Thymus (tissue), 11 donors: Measurements from ENCODE around the gene DIPK1C. TPM values are rescaled to one million over a fixed set of nuclear protein-coding genes. Genes with fewer than 3 reads are reported as not detected.
A peak's percentile ranks its signal among the peaks of the same experiment; 100 is the strongest.

ENCODE experiments used
- DNase-seq, 9 donors: peaks; one replicate each; pipeline ENCODE4 v3.0.0-alpha.2; 2013; ENCODE audit warnings: low spot score in 9 of 9, low read depth in 6 of 9, missing footprints in 1 of 9
- H3K27ac ChIP-seq, 2 donors: one replicate each; pipeline ENCODE4 v1.5.1; 2013; ENCODE audit warnings: control low read depth in 1 of 2, low read depth in 1 of 2, low read length in 1 of 2, mild to moderate bottlenecking in 1 of 2, moderate library complexity in 1 of 2
- H3K27me3 ChIP-seq, 2 donors: one replicate each; pipeline ENCODE4 v1.5.1; 2013; ENCODE audit warnings: low read length in 1 of 2; ENCODE audit not compliant: control insufficient read depth in 2 of 2, insufficient read depth in 1 of 2
- H3K36me3 ChIP-seq, 2 donors: one replicate each; pipeline ENCODE4 v1.5.1; 2013; ENCODE audit warnings: low read length in 1 of 2, mild to moderate bottlenecking in 1 of 2, moderate library complexity in 1 of 2; ENCODE audit not compliant: control insufficient read depth in 2 of 2, insufficient read depth in 2 of 2
- H3K4me1 ChIP-seq, 2 donors: one replicate each; pipeline ENCODE4 v1.5.1; 2013; ENCODE audit warnings: low read length in 2 of 2; ENCODE audit not compliant: control insufficient read depth in 2 of 2, insufficient read depth in 2 of 2
- H3K4me3 ChIP-seq, 2 donors: one replicate each; pipeline ENCODE4 v1.5.1; 2013; ENCODE audit warnings: low read length in 2 of 2, control low read depth in 1 of 2, mild to moderate bottlenecking in 1 of 2
- H3K9me3 ChIP-seq, 2 donors: one replicate each; pipeline ENCODE4 v1.5.1; 2013; ENCODE audit warnings: low read length in 1 of 2, mild to moderate bottlenecking in 1 of 2; ENCODE audit not compliant: control insufficient read depth in 2 of 2, insufficient read depth in 1 of 2
- WGBS: extraction: QIAGEN DNeasy Blood & Tissue Kit; methylation state at CpG from one replicate; pipeline ENCODE4 v1.1.7; 2013; 5-methylcytosine and 5-hydroxymethylcytosine counted together
- polyA plus RNA-seq: library from polyadenylated mRNA; stranded (reverse); fragments of 200-250 nt; gene quantifications from one replicate; pipeline ENCODE4 v1.2.3, GENCODE V29; 2013
- total RNA-seq: library from RNA; stranded (reverse); fragments of 120-200 nt; gene quantifications from one replicate; pipeline ENCODE4 v1.2.4, GENCODE V29; 2013
- donor health status: healthy.

DIPK1C gene
- total and polyA plus RNA-seq, 2 donors, result 0.42 to 26.4 TPM

DNA sequence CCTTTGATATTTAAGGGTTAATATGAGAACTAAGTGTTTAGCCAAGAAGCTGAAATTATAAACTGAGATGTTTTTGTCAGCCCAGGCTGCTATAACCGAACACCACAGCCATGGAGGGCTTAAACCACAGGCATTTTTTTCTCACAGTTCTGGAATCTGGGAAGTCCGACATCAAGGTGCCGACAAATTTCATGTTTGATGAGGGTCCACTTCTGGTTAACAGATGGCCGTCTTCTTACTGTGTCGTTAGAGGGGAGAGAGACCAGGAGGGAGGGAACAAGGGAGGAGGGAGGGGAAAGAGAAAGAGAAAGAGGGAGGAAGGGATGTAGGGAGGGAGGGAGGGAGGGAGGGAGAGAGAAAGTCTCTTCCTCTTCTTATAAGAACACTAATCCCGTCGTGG lies 32.6 kb upstream of the DIPK1C start:
- peaks cover 0 to 4% of the 10 kb centered on the region in 2 donors for H3K27me3 ChIP-seq
- H3K36me3 ChIP-seq, result no peaks in the 10 kb centered on the region
- WGBS, result 65% methylated on average over 7 of the region's 7 CpGs
- H3K9me3 ChIP-seq, result peaks cover 0 to 1% of the 10 kb centered on the region in 2 donors
- H3K4me1 ChIP-seq, result peaks cover 4 to 7% of the 10 kb centered on the region in 2 donors
- DNase-seq, result no peak
- no peak overlapping the region for H3K27ac ChIP-seq
- H3K4me3 ChIP-seq, result no peak overlapping the region

DNA sequence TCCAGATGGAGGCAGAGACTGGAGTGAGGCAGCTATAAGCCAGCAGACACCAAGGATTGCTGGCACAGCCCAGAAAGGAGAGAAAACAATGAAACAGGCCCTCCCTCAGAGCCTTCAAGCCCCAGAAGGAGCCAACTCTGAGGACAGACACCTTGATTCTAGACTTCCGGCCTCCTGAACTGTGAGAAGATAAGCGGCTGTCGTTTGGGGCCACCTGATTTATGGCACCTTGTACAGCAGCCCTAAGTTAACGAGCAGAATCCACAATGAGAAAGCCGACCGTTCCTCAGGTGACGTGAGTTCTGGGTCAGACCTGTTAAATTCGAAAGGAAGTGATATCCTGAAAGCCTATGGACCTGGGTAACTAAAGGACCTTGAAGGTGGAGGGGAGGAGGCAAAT lies 31.8 kb upstream of the DIPK1C start:
- Histone ChIP-seq H3K27me3 (peaks cover 0 to 4% of the 10 kb centered on the region in 2 donors), H3K4me3 (no peak overlapping the region), H3K4me1 (peaks cover 4 to 7% of the 10 kb centered on the region in 2 donors), H3K27ac (no peak overlapping the region), H3K9me3 (peaks cover 0 to 1% of the 10 kb centered on the region in 2 donors), H3K36me3 (no peaks in the 10 kb centered on the region)
- 92% methylated on average over 8 of the region's 8 CpGs for WGBS
- no peak for DNase-seq

DNA sequence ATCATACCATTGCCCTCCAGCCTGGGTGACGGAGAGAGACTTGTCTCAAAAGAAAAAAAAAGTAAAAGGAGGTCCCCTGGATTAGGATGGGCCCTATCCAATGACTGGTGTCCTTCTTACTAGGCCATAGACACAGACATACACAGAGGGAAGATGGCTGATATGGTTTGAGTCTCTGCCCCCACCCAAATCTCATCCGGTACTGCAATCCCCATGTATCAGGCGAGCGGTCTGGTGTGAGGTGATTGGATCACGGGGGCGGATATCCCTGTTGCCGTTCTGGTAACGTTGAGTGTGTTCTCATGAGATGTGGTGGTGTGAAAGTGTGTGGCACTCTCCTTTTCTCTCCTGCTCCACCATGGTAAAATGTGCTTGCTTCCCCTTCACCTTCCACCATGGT lies 31.2 kb upstream of the DIPK1C start:
- Histone ChIP-seq H3K4me1 (peaks cover 4 to 7% of the 10 kb centered on the region in 2 donors), H3K27me3 (peaks cover 0 to 4% of the 10 kb centered on the region in 2 donors), H3K9me3 (peaks cover 0 to 1% of the 10 kb centered on the region in 2 donors), H3K4me3 (no peak overlapping the region), H3K27ac (no peak overlapping the region), H3K36me3 (no peaks in the 10 kb centered on the region)
- DNase-seq, result no peak
- 96% methylated on average over 8 of the region's 8 CpGs for WGBS

DNA sequence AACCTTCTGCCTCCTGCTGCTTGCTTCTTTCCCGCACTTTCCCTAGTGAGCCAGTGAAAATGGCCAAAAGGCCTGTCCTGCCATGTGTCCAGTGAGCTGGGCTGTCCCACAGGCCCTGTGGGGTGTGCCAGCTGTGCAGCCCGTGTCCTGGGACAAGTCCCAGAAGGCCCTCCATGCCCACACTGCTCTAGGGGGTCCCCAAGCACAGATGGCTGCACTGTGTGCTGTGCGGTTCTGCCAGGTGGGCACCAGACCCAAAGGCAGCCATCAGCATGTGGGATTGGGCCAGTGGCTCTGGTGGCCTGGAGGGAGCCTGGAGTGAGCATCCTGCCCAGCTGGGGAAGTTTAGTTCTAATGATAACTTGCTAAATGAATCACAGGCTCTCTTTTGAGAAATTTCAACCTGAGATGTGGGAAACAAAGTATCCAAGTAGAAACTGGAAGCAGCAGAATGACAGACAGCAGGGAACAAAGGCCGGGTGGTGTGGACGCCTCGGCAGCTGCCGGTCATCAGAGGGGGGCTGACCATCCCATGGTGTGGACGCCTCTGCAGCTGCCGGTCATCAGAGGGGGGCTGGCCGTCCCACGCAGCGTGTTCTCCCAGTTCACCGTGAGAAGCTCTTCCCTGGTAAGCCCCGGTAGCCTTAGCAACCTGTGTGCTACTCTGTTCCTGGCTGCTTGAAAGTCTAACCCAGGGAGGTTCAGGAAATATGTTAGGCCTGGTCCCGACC lies 29.2 kb upstream of the DIPK1C start:
- no peak for DNase-seq
- H3K9me3 ChIP-seq, result no peaks in the 10 kb centered on the region
- H3K27me3 ChIP-seq, result peaks cover 0 to 4% of the 10 kb centered on the region in 2 donors
- no peaks in the 10 kb centered on the region for H3K36me3 ChIP-seq
- peaks cover 4 to 7% of the 10 kb centered on the region in 2 donors for H3K4me1 ChIP-seq
- 94% methylated on average over 15 of the region's 15 CpGs for WGBS
- H3K27ac ChIP-seq, result peak overlapping the region in 1 of 2 donors; percentile 84
- H3K4me3 ChIP-seq, result no peak overlapping the region

DNA sequence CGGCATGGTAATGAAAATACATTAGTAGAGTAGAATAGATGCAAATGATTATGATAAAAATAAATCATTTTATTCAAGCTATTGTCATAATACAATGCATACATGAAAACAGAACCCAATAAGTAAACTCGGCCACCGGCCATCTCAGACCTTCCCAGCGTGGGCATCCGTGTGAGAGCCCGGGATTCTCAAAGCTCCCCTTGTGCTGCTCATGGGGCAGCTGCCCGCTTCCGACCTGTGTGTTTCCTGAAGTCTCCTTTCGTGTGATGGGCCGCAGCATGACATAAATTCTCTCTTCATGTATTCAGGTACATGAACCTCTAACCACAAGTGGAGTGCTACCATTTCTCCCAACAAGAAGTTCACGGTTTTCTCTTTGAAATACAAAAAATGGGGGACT lies 25.6 kb upstream of the DIPK1C start:
- no peak overlapping the region for H3K27ac ChIP-seq
- DNase-seq, result no peak
- H3K9me3 ChIP-seq, result no peaks in the 10 kb centered on the region
- H3K27me3 ChIP-seq, result peaks cover 0 to 4% of the 10 kb centered on the region in 2 donors
- H3K4me3 ChIP-seq, result no peak overlapping the region
- H3K4me1 ChIP-seq, result peaks cover 4 to 7% of the 10 kb centered on the region in 2 donors
- no peaks in the 10 kb centered on the region for H3K36me3 ChIP-seq
- 96% methylated on average over 11 of the region's 11 CpGs for WGBS

DNA sequence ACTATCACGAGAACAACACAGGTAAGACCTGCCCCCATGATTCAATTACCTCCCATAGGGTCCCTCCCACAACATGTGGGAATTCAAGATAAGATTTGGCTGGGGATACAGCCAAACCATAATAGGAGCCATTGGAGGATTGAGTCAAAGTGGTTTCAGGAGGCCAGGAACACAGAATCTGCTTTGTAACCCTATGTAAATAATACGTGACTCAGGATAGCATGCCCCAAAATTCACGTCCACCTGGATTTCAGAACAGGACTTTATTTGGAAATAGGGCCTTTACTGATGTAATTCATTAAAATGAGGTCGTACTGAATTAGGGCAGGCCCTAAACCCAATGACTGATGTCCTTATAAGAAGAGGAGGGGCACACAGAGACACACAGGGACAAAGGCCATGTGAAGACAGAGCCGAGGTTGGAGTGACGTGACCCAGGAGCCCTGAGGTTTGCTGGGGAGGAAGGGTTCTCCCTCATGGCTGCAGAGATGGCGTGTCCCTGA lies 23.1 kb upstream of the DIPK1C start:
- H3K4me3 ChIP-seq, result no peak overlapping the region

DNA sequence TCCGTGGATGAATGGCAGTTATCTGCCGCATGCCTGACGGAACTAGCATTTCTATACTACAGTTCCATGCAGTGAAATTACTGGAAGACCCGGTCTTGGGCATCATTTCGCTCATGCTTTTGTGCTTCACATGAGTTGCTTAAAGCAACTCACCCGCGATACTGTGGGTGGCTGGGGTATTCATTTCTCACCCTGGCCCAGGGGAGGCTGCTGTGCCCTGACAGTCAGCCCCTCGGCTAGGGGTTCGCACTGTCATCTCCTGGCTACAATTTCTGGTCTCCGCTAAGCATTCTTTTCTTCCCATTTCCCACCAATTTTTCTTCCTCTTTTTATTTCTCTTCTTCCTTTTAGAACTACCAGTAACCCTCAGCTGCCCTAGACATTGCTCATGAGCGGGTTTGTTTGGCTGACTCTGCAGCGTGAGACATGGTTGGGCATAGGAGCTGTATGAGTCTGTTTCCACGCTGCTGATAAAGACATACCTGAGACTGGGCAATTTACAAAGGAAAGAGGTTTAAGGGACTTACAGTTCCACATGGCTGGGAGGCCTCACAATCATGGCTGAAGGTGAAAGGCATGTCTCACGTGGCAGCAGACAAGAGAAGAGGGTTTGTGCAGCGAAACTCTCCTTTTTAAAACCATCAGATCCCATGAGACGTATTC lies 22.5 kb upstream of the DIPK1C start:
- Histone ChIP-seq H3K4me3 (no peak overlapping the region), H3K9me3 (no peaks in the 10 kb centered on the region), H3K4me1 (no peaks in the 10 kb centered on the region), H3K27ac (no peak overlapping the region), H3K27me3 (no peaks in the 10 kb centered on the region), H3K36me3 (no peaks in the 10 kb centered on the region)
- no peak for DNase-seq
- WGBS, result 85% methylated on average over 16 of the region's 16 CpGs

More for the DNA sequence above, 23.1 kb upstream of the DIPK1C start:
- 95% methylated on average over 7 of the region's 7 CpGs for WGBS
- DNase-seq, result no peak
- Histone ChIP-seq H3K4me1 (no peaks in the 10 kb centered on the region), H3K36me3 (no peaks in the 10 kb centered on the region), H3K27ac (no peak overlapping the region), H3K9me3 (no peaks in the 10 kb centered on the region), H3K27me3 (no peaks in the 10 kb centered on the region)

DNA sequence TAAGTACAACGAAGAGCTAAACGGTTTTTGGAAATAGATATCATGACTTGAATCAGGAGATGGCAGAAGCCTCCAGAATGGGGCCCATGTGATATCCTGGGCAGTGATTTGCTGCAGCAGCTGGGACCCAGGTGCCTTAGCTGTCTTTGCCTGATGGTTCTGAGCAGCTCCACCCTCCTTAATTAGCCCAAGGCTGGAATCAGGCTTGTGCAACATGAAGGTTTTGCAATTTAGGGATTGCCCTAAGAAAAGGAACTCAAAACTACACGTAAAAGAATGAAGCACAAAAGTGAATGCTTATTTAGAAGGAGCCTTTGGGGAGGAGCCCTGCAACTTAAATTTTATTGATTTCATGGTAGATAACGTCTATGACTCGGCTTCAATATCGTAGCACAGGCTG lies 21.8 kb upstream of the DIPK1C start:
- 94% methylated on average over 6 of the region's 6 CpGs for WGBS
- no peaks in the 10 kb centered on the region for H3K36me3 ChIP-seq
- no peak overlapping the region for H3K4me3 ChIP-seq
- no peaks in the 10 kb centered on the region for H3K27me3 ChIP-seq
- DNase-seq, result no peak
- H3K9me3 ChIP-seq, result no peaks in the 10 kb centered on the region
- no peaks in the 10 kb centered on the region for H3K4me1 ChIP-seq
- H3K27ac ChIP-seq, result no peak overlapping the region

DNA sequence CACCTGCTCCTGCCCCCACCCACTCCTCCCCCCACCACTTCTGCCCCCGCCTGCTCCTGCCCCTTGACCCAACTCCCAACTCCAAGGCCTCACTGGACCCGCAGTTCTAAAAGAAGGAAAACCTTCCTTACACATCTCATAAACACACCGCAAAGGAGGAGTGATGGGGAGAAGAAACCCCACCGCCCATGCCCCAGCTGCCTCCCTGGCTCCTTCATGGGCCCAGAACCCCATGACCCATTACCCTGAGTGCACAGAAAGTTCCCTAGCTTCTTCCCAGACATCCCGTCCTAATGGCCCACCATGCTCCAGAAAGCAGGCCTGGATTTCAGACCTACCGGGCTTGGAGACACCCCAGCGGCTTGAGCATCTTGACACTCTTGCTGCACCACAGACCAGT lies 21.2 kb upstream of the DIPK1C start:
- H3K4me3 ChIP-seq, result no peak overlapping the region
- H3K27me3 ChIP-seq, result no peaks in the 10 kb centered on the region
- WGBS, result 98% methylated on average over 7 of the region's 7 CpGs
- H3K36me3 ChIP-seq, result no peaks in the 10 kb centered on the region
- H3K27ac ChIP-seq, result no peak overlapping the region
- no peaks in the 10 kb centered on the region for H3K4me1 ChIP-seq
- no peak for DNase-seq
- no peaks in the 10 kb centered on the region for H3K9me3 ChIP-seq
